NCI-H460 (cell line): ENCODE measurements around the gene CCDC91. TPM values are rescaled to one million over a fixed set of nuclear protein-coding genes. Genes with fewer than 3 reads are reported as not detected.
"Not testable (repeated sequence)": the region's sequence is repeated elsewhere in the genome, so short reads cannot be mapped to it uniquely, and the experiment has no call there.

Source experiments
- DNase-seq: peaks from one replicate; pipeline ENCODE4 v3.0.0-alpha.2; 2016; ENCODE audit warnings: low read depth; ENCODE audit errors: extremely low read depth
- total RNA-seq: library from RNA; depleted of rRNA; stranded (reverse); fragments of >200 nt; shearing (Covaris generic); gene quantifications from 2 replicates; pipeline ENCODE4 v1.2.3, GENCODE V29; 2014

The CCDC91 gene
- total RNA-seq, 1 experiment from 2014 or later: 20.2 TPM

- DNase-seq: no peak
These were observed 11.5 kb upstream of the CCDC91 start for GRCh38 chr12:28178775-28179174.

- no peak for DNase-seq
These were observed 9.5 kb upstream of the CCDC91 start for GRCh38 chr12:28180786-28181185.

- DNase-seq: no peak
These were observed 5.9 kb upstream of the CCDC91 start for GRCh38 chr12:28184375-28184774.

GRCh38 chr12:28186500-28186899 lies 3.8 kb upstream of the CCDC91 start:
- DNase-seq: no peak

GRCh38 chr12:28189784-28190320 lies 404 bp upstream of the CCDC91 start:
- no peak for DNase-seq

- no peak for DNase-seq
These were observed 1.1 kb downstream of the CCDC91 start for GRCh38 chr12:28191051-28192048.

- DNase-seq: no peak
These were observed 1.9 kb downstream of the CCDC91 start for GRCh38 chr12:28192125-28192524.

GRCh38 chr12:28194621-28195020 lies 4.4 kb downstream of the CCDC91 start:
- DNase-seq: not testable (repeated sequence)

GRCh38 chr12:28201136-28201535 lies 10.9 kb downstream of the CCDC91 start:
- not testable (repeated sequence) for DNase-seq

GRCh38 chr12:28202374-28203130 lies 12.3 kb downstream of the CCDC91 start:
- no peak for DNase-seq

- DNase-seq: no peak
These were observed 19.5 kb downstream of the CCDC91 start for GRCh38 chr12:28209782-28210181.

- DNase-seq: no peak
These were observed 21.9 kb downstream of the CCDC91 start for GRCh38 chr12:28212182-28212581.

- DNase-seq: no peak
These were observed 24.8 kb downstream of the CCDC91 start for GRCh38 chr12:28215021-28215420.

GRCh38 chr12:28216016-28216415 lies 25.8 kb downstream of the CCDC91 start:
- no peak for DNase-seq

GRCh38 chr12:28217805-28218204 lies 27.5 kb downstream of the CCDC91 start:
- no peak for DNase-seq

GRCh38 chr12:28218875-28219274 lies 28.6 kb downstream of the CCDC91 start:
- no peak for DNase-seq

- DNase-seq: no peak
These were observed 29.6 kb downstream of the CCDC91 start for GRCh38 chr12:28219827-28220226.

- DNase-seq: no peak
These were observed 31.9 kb downstream of the CCDC91 start for GRCh38 chr12:28222081-28222700.

GRCh38 chr12:28223025-28223554 lies 32.8 kb downstream of the CCDC91 start:
- DNase-seq: no peak

- no peak for DNase-seq
These were observed 33.6 kb downstream of the CCDC91 start for GRCh38 chr12:28223858-28224257.

- DNase-seq: no peak
These were observed 36.4 kb downstream of the CCDC91 start for GRCh38 chr12:28226705-28227104.
